Measurements from ENCODE around the gene PROM2. TPM values are rescaled to one million over a fixed set of nuclear protein-coding genes. Genes with fewer than 3 reads are reported as not detected.
A peak's percentile ranks its signal among the peaks of the same experiment; 100 is the strongest.

PROM2 gene
- polyA plus RNA-seq, 2 donors: 56.0 to 82.4 TPM

GRCh38 chr2:95275601-95276243 is 1.5 kb downstream of the PROM2 start:
- Histone ChIP-seq H3K4me1 (ENCODE audit: control insufficient read depth in 2 of 2, insufficient read depth in 2 of 2, low read length in 1 of 2) (peaks cover 0 to 31% of the 10 kb centered on the region in 2 donors), H3K27ac (ENCODE audit: low read depth in 2 of 2, low read length in 1 of 2) (peak overlapping the region; percentile 93 to 97), H3K27me3 (ENCODE audit: control insufficient read depth in 1 of 2, insufficient read depth in 2 of 2, low read length in 2 of 2) (no peaks in the 10 kb centered on the region), H3K36me3 (ENCODE audit: control insufficient read depth in 2 of 2, insufficient read depth in 2 of 2, low read length in 1 of 2) (peaks cover 0 to 15% of the 10 kb centered on the region in 2 donors), H3K9me3 (ENCODE audit: control insufficient read depth in 2 of 2, insufficient read depth in 1 of 2, low read depth in 1 of 2, low read length in 1 of 2) (no peaks in the 10 kb centered on the region), H3K4me3 (ENCODE audit: low read depth in 1 of 2, low read length in 2 of 2) (peak overlapping the region; percentile 60 to 61)
- WGBS, 2 donors: 52 to 58% methylated on average over 26 to 28 of the region's 28 CpGs

DNA sequence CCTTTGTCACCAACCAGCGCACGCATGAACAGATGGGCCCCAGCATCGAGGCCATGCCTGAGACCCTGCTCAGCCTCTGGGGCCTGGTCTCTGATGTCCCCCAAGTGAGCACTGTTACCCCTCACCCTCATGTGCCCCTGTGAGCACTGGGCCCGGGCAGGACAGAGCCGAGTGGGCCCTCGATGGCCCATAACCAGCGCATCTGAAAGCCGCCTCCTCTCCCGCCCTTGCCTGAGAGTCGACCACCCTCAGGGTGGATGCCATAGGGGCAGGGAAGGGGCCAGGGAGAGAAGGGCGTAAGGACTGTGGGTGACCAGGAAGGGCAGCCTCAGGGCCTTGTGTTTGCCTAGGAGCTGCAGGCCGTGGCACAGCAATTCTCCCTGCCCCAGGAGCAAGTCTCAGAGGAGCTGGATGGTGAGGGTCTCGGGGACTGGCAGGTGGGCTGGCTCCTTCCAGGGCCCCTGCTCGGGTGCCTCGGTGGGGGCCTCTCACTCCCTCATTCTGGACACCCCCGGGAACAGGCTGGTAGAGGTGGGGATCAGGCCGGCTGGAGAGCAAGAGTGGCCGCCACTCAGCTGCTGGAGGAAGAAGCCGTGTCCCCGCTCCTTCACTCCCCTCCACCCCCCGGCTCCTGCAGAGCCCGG is 2.1 kb downstream of the PROM2 start:
- peak overlapping the region; percentile 60 to 61 for H3K4me3 ChIP-seq (ENCODE audit: low read depth in 1 of 2, low read length in 2 of 2)
- H3K9me3 ChIP-seq (ENCODE audit: control insufficient read depth in 2 of 2, insufficient read depth in 1 of 2, low read depth in 1 of 2, low read length in 1 of 2): no peaks in the 10 kb centered on the region
- WGBS, 2 donors: 67 to 75% methylated on average over 21 to 22 of the region's 22 CpGs
- H3K27ac ChIP-seq (ENCODE audit: low read depth in 2 of 2, low read length in 1 of 2): peak overlapping the region; percentile 93 to 97
- peaks cover 0 to 31% of the 10 kb centered on the region in 2 donors for H3K4me1 ChIP-seq (ENCODE audit: control insufficient read depth in 2 of 2, insufficient read depth in 2 of 2, low read length in 1 of 2)
- H3K27me3 ChIP-seq (ENCODE audit: control insufficient read depth in 1 of 2, insufficient read depth in 2 of 2, low read length in 2 of 2): no peaks in the 10 kb centered on the region
- peaks cover 0 to 21% of the 10 kb centered on the region in 2 donors for H3K36me3 ChIP-seq (ENCODE audit: control insufficient read depth in 2 of 2, insufficient read depth in 2 of 2, low read length in 1 of 2)

DNA sequence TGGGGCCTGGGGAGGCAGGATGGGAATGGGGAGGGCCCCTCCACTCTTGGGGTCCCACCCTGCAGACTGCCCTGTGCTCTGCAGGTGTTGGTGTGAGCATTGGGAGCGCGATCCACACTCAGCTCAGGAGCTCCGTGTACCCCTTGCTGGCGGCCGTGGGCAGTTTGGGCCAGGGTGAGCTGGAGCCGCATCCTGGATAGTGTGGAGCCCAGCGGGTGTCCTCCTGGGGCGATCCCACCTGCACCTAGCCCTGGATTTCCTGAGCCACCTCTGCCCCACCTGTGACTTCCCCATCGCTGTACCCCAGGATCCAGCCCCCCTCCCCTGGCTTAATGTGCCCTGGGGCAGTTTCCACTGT is 2.6 kb downstream of the PROM2 start:
- Histone ChIP-seq H3K9me3 (ENCODE audit: control insufficient read depth in 2 of 2, insufficient read depth in 1 of 2, low read depth in 1 of 2, low read length in 1 of 2) (no peaks in the 10 kb centered on the region), H3K36me3 (ENCODE audit: control insufficient read depth in 2 of 2, insufficient read depth in 2 of 2, low read length in 1 of 2) (peaks cover 0 to 25% of the 10 kb centered on the region in 2 donors), H3K4me1 (ENCODE audit: control insufficient read depth in 2 of 2, insufficient read depth in 2 of 2, low read length in 1 of 2) (peaks cover 0 to 31% of the 10 kb centered on the region in 2 donors), H3K27ac (ENCODE audit: low read depth in 2 of 2, low read length in 1 of 2) (peak overlapping the region; percentile 58 to 92), H3K27me3 (ENCODE audit: control insufficient read depth in 1 of 2, insufficient read depth in 2 of 2, low read length in 2 of 2) (no peaks in the 10 kb centered on the region), H3K4me3 (ENCODE audit: low read depth in 1 of 2, low read length in 2 of 2) (peak overlapping the region; percentile 4 to 12)
- WGBS, 2 donors: 82 to 86% methylated on average over 9 of the region's 9 CpGs

DNA sequence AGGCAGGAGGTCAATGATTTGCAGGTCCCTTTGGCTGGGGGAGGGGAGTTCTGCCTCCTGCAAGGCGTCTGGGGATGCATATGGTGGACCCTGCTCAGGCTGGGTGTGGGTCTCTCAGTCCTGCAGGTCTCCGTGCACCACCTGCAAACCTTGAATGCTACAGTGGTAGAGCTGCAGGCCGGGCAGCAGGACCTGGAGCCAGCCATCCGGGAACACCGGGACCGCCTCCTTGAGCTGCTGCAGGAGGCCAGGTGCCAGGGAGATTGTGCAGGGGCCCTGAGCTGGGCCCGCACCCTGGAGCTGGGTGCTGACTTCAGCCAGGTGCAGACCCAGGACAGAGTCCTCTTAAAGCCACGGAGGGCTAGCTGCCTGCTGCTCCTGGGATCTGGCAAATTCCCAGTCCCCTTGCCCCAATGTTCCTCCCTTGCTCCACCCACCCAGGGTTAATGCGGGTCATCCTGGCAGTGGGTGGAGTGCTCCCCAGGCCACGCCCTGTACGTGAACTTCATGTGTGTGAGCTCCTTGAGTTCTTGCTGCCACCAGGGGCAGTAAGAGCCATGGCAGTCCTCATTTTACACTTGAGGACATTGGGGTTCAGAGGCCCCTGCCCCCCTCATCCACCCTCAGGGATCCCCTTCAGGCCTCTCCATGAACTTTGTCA is 3.1 kb downstream of the PROM2 start:
- peaks cover 0 to 30% of the 10 kb centered on the region in 2 donors for H3K36me3 ChIP-seq (ENCODE audit: control insufficient read depth in 2 of 2, insufficient read depth in 2 of 2, low read length in 1 of 2)
- peak overlapping the region; percentile 76 to 92 for H3K27ac ChIP-seq (ENCODE audit: low read depth in 2 of 2, low read length in 1 of 2)
- H3K4me1 ChIP-seq (ENCODE audit: control insufficient read depth in 2 of 2, insufficient read depth in 2 of 2, low read length in 1 of 2): peaks cover 0 to 33% of the 10 kb centered on the region in 2 donors
- H3K27me3 ChIP-seq (ENCODE audit: control insufficient read depth in 1 of 2, insufficient read depth in 2 of 2, low read length in 2 of 2): no peaks in the 10 kb centered on the region
- WGBS, 2 donors: 39 to 48% methylated on average over 11 of the region's 11 CpGs
- peak overlapping the region; percentile 4 for H3K4me3 ChIP-seq (ENCODE audit: low read depth in 1 of 2, low read length in 2 of 2)
- H3K9me3 ChIP-seq (ENCODE audit: control insufficient read depth in 2 of 2, insufficient read depth in 1 of 2, low read depth in 1 of 2, low read length in 1 of 2): no peaks in the 10 kb centered on the region

DNA sequence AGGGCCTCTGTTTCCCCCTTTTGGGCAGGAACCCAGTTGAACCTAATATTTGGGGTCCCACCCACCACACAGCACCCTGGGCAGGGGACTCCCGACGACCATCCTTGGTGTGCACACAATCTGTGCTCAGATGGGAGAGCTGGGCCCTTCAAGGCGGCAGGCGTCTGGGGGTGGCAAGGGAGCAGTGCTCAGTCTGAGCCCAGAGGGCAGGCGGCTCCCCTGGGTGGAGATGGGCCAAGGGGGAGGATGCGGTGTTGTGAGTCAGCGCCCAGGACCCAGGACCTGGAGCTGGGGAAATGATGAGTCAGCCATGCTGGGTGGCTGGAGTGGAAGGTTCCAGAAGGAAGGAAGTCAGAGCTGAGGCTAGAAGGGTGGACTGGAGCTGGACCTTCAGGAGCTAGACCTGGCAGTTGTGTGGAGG is 3.8 kb downstream of the PROM2 start:
- Histone ChIP-seq H3K36me3 (ENCODE audit: control insufficient read depth in 2 of 2, insufficient read depth in 2 of 2, low read length in 1 of 2) (peaks cover 0 to 36% of the 10 kb centered on the region in 2 donors), H3K27ac (ENCODE audit: low read depth in 2 of 2, low read length in 1 of 2) (peak overlapping the region; percentile 76 to 92), H3K4me3 (ENCODE audit: low read depth in 1 of 2, low read length in 2 of 2) (no peak overlapping the region), H3K9me3 (ENCODE audit: control insufficient read depth in 2 of 2, insufficient read depth in 1 of 2, low read depth in 1 of 2, low read length in 1 of 2) (no peaks in the 10 kb centered on the region), H3K4me1 (ENCODE audit: control insufficient read depth in 2 of 2, insufficient read depth in 2 of 2, low read length in 1 of 2) (peaks cover 0 to 37% of the 10 kb centered on the region in 2 donors), H3K27me3 (ENCODE audit: control insufficient read depth in 1 of 2, insufficient read depth in 2 of 2, low read length in 2 of 2) (no peaks in the 10 kb centered on the region)
- 57 to 71% methylated on average over 7 of the region's 7 CpGs for WGBS, 2 donors

DNA sequence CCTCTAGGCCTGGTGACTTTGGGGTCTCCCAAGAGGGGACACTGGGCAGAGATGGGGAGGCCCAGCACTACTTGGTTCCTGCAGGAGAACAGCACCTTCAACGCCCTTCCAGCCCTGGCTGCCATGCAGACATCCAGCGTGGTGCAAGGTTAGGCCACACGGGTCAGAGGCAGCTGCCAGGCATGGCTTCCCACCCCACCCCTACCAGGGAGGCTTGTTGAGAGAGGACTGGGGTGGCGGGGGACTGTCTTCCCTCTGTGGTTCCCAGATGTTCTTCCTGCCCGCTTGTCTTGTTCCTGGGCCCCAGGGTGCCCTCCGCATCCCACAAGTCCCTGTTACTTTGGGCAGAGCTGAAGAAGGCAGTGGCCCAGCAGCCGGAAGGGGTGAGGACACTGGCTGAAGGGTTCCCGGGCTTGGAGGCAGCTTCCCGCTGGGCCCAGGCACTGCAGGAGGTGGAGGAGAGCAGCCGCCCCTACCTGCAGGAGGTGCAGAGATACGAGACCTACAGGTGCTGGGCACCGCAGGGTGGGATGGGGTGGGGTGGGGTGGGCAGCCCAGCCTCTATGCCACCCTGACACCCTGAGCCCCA is 4.5 kb downstream of the PROM2 start:
- Histone ChIP-seq H3K4me1 (ENCODE audit: control insufficient read depth in 2 of 2, insufficient read depth in 2 of 2, low read length in 1 of 2) (peaks cover 0 to 34% of the 10 kb centered on the region in 2 donors), H3K27me3 (ENCODE audit: control insufficient read depth in 1 of 2, insufficient read depth in 2 of 2, low read length in 2 of 2) (no peaks in the 10 kb centered on the region), H3K27ac (ENCODE audit: low read depth in 2 of 2, low read length in 1 of 2) (peak overlapping the region in 1 of 2 donors; percentile 43), H3K36me3 (ENCODE audit: control insufficient read depth in 2 of 2, insufficient read depth in 2 of 2, low read length in 1 of 2) (peaks cover 0 to 41% of the 10 kb centered on the region in 2 donors), H3K4me3 (ENCODE audit: low read depth in 1 of 2, low read length in 2 of 2) (no peak overlapping the region), H3K9me3 (ENCODE audit: control insufficient read depth in 2 of 2, insufficient read depth in 1 of 2, low read depth in 1 of 2, low read length in 1 of 2) (no peaks in the 10 kb centered on the region)
- 89% methylated on average over 12 of the region's 12 CpGs for WGBS, 2 donors

GRCh38 chr2:95279435-95280035 is 5.3 kb downstream of the PROM2 start:
- Histone ChIP-seq H3K4me1 (ENCODE audit: control insufficient read depth in 2 of 2, insufficient read depth in 2 of 2, low read length in 1 of 2) (peaks cover 0 to 32% of the 10 kb centered on the region in 2 donors), H3K27ac (ENCODE audit: low read depth in 2 of 2, low read length in 1 of 2) (no peak overlapping the region), H3K9me3 (ENCODE audit: control insufficient read depth in 2 of 2, insufficient read depth in 1 of 2, low read depth in 1 of 2, low read length in 1 of 2) (no peaks in the 10 kb centered on the region), H3K4me3 (ENCODE audit: low read depth in 1 of 2, low read length in 2 of 2) (no peak overlapping the region), H3K36me3 (ENCODE audit: control insufficient read depth in 2 of 2, insufficient read depth in 2 of 2, low read length in 1 of 2) (peaks cover 0 to 43% of the 10 kb centered on the region in 2 donors), H3K27me3 (ENCODE audit: control insufficient read depth in 1 of 2, insufficient read depth in 2 of 2, low read length in 2 of 2) (no peaks in the 10 kb centered on the region)
- 92 to 96% methylated on average over 19 of the region's 19 CpGs for WGBS, 2 donors

- no peaks in the 10 kb centered on the region for H3K27me3 ChIP-seq (ENCODE audit: control insufficient read depth in 1 of 2, insufficient read depth in 2 of 2, low read length in 2 of 2)
- H3K9me3 ChIP-seq (ENCODE audit: control insufficient read depth in 2 of 2, insufficient read depth in 1 of 2, low read depth in 1 of 2, low read length in 1 of 2): no peaks in the 10 kb centered on the region
- WGBS, 2 donors: 89 to 93% methylated on average over 6 to 8 of the region's 8 CpGs
- H3K4me3 ChIP-seq (ENCODE audit: low read depth in 1 of 2, low read length in 2 of 2): no peak overlapping the region
- peaks cover 0 to 51% of the 10 kb centered on the region in 2 donors for H3K36me3 ChIP-seq (ENCODE audit: control insufficient read depth in 2 of 2, insufficient read depth in 2 of 2, low read length in 1 of 2)
- H3K4me1 ChIP-seq (ENCODE audit: control insufficient read depth in 2 of 2, insufficient read depth in 2 of 2, low read length in 1 of 2): peaks cover 0 to 32% of the 10 kb centered on the region in 2 donors
- no peak overlapping the region for H3K27ac ChIP-seq (ENCODE audit: low read depth in 2 of 2, low read length in 1 of 2)
Measured at GRCh38 chr2:95281071-95281470, 6.8 kb downstream of the PROM2 start.

DNA sequence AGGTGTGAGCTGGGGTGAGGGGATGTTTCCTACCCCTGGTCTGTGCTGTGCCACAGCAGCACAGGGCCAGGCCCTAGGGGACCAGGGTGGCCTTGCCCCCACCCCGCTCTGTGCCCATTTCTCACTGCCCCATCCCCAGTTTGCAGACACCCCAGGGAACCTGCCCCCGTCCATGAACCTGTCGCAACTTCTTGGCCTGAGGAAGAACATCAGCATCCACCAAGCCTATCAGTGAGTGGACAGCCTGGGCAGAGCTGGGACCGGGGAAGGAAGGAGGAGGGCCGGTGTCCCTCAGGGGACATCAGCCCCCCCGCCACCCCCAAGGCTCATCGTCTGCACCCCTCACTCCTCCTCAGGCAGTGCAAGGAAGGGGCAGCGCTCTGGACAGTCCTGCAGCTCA is 7.5 kb downstream of the PROM2 start:
- H3K4me1 ChIP-seq (ENCODE audit: control insufficient read depth in 2 of 2, insufficient read depth in 2 of 2, low read length in 1 of 2): peaks cover 0 to 26% of the 10 kb centered on the region in 2 donors
- peaks cover 0 to 56% of the 10 kb centered on the region in 2 donors for H3K36me3 ChIP-seq (ENCODE audit: control insufficient read depth in 2 of 2, insufficient read depth in 2 of 2, low read length in 1 of 2)
- H3K27me3 ChIP-seq (ENCODE audit: control insufficient read depth in 1 of 2, insufficient read depth in 2 of 2, low read length in 2 of 2): no peaks in the 10 kb centered on the region
- no peak overlapping the region for H3K4me3 ChIP-seq (ENCODE audit: low read depth in 1 of 2, low read length in 2 of 2)
- no peaks in the 10 kb centered on the region for H3K9me3 ChIP-seq (ENCODE audit: control insufficient read depth in 2 of 2, insufficient read depth in 1 of 2, low read depth in 1 of 2, low read length in 1 of 2)
- H3K27ac ChIP-seq (ENCODE audit: low read depth in 2 of 2, low read length in 1 of 2): no peak overlapping the region
- 92 to 94% methylated on average over 8 of the region's 8 CpGs for WGBS, 2 donors
